Measurements from ENCODE around the gene CTAGE6. TPM values are rescaled to one million over a fixed set of nuclear protein-coding genes. Genes with fewer than 3 reads are reported as not detected.
"Not testable (repeated sequence)": the region's sequence is repeated elsewhere in the genome, so short reads cannot be mapped to it uniquely, and the experiment has no call there.

Gene CTAGE6
- total and polyA plus RNA-seq, 9 of the 15 experiments (the other 6 are each of a cell fraction or from before 2014, with no cell fraction given) = 0.04 to 0.21 (median 0.11) TPM; not detected in 5

GRCh38 chr7:143709895-143710294 is 47.6 kb downstream of the CTAGE6 start:
- H2AFZ ChIP-seq (ENCODE audit: low read depth, low read length); POLR2A ChIA-PET; H3K4me3 ChIP-seq; H3K9me3 ChIP-seq (replicated peaks; ENCODE audit: control insufficient read depth, insufficient read depth, low read depth, low read length); DNase-seq (ENCODE audit: extremely low read depth in 1 of 4, low spot score in 3 of 4); H3K27ac ChIP-seq (ENCODE audit: extremely low read depth, low read depth, low read length); H4K20me1 ChIP-seq (replicated peaks; ENCODE audit: control insufficient read depth, insufficient read depth, low read length); H3K4me2 ChIP-seq (ENCODE audit: insufficient read depth, low read length); FAIRE-seq; in situ Hi-C loops (cut with MboI); CTCF ChIA-PET (ENCODE audit: low intra/inter-chr PET ratio); H3K9me1 ChIP-seq (ENCODE audit: control insufficient read depth, insufficient read depth, low read length); H3K27me3 ChIP-seq (ENCODE audit: control insufficient read depth in 2 of 2, insufficient read depth in 2 of 2, low read length in 2 of 2); H3K36me3 ChIP-seq (ENCODE audit: control insufficient read depth, insufficient read depth, low read length); H3K9ac ChIP-seq (ENCODE audit: insufficient read depth in 1 of 2, low read depth in 2 of 2, low read length in 2 of 2); BruUV-seq (replicated peaks); intact Hi-C loops (cut with micrococcal nuclease); H3K4me1 ChIP-seq (replicated peaks in 1 of 2; ENCODE audit: control insufficient read depth in 2 of 2, insufficient read depth in 2 of 2, low read length in 2 of 2); H3K79me2 ChIP-seq (ENCODE audit: control insufficient read depth, insufficient read depth, low read length): not testable (repeated sequence)
- ATAC-seq = peak; percentile 20; the same call in 2 of the 3 replicates
- 38% methylated on average over 2 of the region's 5 CpGs for WGBS (ENCODE audit: insufficient coverage, low coverage, missing lambda C conversion rate)

Small RNA genes within 50 kb of the gene (small RNA-seq; reads per million reads assigned to genes)
- gene RNU6-267P = not detected

Other genes starting within 250 kb of the CTAGE6 start
- gene CTAGE15, start 185.9 kb downstream of the CTAGE6 start, total RNA-seq (2014; rRNA removed) = 0.09 TPM in 1 of 2 replicates, not detected in the other
- 0.22 TPM in 1 of 2 replicates, not detected in the other for gene CTAGE15, start 185.9 kb downstream of the CTAGE6 start, total RNA-seq (2014; rRNA removed; fragmentation: Illumina TruSeq; extraction: Trizol)
- 0.04 and 0.23 TPM in 2 replicates for gene CTAGE15, start 185.9 kb downstream of the CTAGE6 start, total RNA-seq (2015; rRNA removed; fragmentation: Illumina TruSeq; extraction: Trizol)
- not detected in 2 replicates for gene CTAGE15, start 185.9 kb downstream of the CTAGE6 start, total RNA-seq (2021)
- gene CTAGE15, start 185.9 kb downstream of the CTAGE6 start, polyA plus RNA-seq (2011; rRNA removed) = 0.16 and 0.56 TPM in 2 replicates
- gene CTAGE15, start 185.9 kb downstream of the CTAGE6 start, polyA plus RNA-seq (2014; fragmentation: Illumina TruSeq; extraction: Trizol) = 0.15 and 0.18 TPM in 2 replicates
- under 1 TPM in 1 of 2 experiments, not detected in 1; 0.01 TPM for gene CTAGE15, start 185.9 kb downstream of the CTAGE6 start, polyA plus RNA-seq (2014; fragmentation: Nextera tagmentation; extraction: Ambion mirVana)
- 0.22 TPM in 1 of 2 replicates, not detected in the other for gene CTAGE15, start 185.9 kb downstream of the CTAGE6 start, polyA plus RNA-seq (2014; rRNA removed)
- gene TCAF2, start 136.7 kb downstream of the CTAGE6 start, total RNA-seq (2014; rRNA removed) = 2.9 and 3.1 TPM in 2 replicates
- 2.6 and 3.0 TPM in 2 replicates for gene TCAF2, start 136.7 kb downstream of the CTAGE6 start, total RNA-seq (2014; rRNA removed; fragmentation: Illumina TruSeq; extraction: Trizol)
- gene TCAF2, start 136.7 kb downstream of the CTAGE6 start, total RNA-seq (2015; rRNA removed; fragmentation: Illumina TruSeq; extraction: Trizol) = 3.0 and 3.2 TPM in 2 replicates
- gene TCAF2, start 136.7 kb downstream of the CTAGE6 start, total RNA-seq (2021) = 4.1 and 4.9 TPM in 2 replicates
- gene TCAF2, start 136.7 kb downstream of the CTAGE6 start, polyA plus RNA-seq (2011; rRNA removed) = 7.8 and 10.6 TPM in 2 replicates
- 3.7 and 4.5 TPM in 2 replicates for gene TCAF2, start 136.7 kb downstream of the CTAGE6 start, polyA plus RNA-seq (2014; fragmentation: Illumina TruSeq; extraction: Trizol)
- 1 to 10 TPM in 1 of 2 experiments, under 1 TPM in 1; 0.79 to 1.0 TPM for gene TCAF2, start 136.7 kb downstream of the CTAGE6 start, polyA plus RNA-seq (2014; fragmentation: Nextera tagmentation; extraction: Ambion mirVana)
- gene TCAF2, start 136.7 kb downstream of the CTAGE6 start, polyA plus RNA-seq (2014; rRNA removed) = 2.4 and 2.9 TPM in 2 replicates
- 23.4 and 25.0 TPM in 2 replicates for gene TCAF1, start 144.5 kb upstream of the CTAGE6 start, total RNA-seq (2014; rRNA removed)
- 30.1 and 34.2 TPM in 2 replicates for gene TCAF1, start 144.5 kb upstream of the CTAGE6 start, total RNA-seq (2014; rRNA removed; fragmentation: Illumina TruSeq; extraction: Trizol)
- 30.5 and 32.0 TPM in 2 replicates for gene TCAF1, start 144.5 kb upstream of the CTAGE6 start, total RNA-seq (2015; rRNA removed; fragmentation: Illumina TruSeq; extraction: Trizol)
- gene TCAF1, start 144.5 kb upstream of the CTAGE6 start, total RNA-seq (2021) = 51.3 and 52.2 TPM in 2 replicates
- gene TCAF1, start 144.5 kb upstream of the CTAGE6 start, polyA plus RNA-seq (2011; rRNA removed) = 24.4 and 38.6 TPM in 2 replicates
- gene TCAF1, start 144.5 kb upstream of the CTAGE6 start, polyA plus RNA-seq (2014; fragmentation: Illumina TruSeq; extraction: Trizol) = 39.2 and 45.9 TPM in 2 replicates
- gene TCAF1, start 144.5 kb upstream of the CTAGE6 start, polyA plus RNA-seq (2014; fragmentation: Nextera tagmentation; extraction: Ambion mirVana) = 1 to 10 TPM; 6.2 to 9.6 TPM
- gene TCAF1, start 144.5 kb upstream of the CTAGE6 start, polyA plus RNA-seq (2014; rRNA removed) = 22.1 and 24.2 TPM in 2 replicates
- not detected in 2 replicates for gene OR2F2, start 177.5 kb upstream of the CTAGE6 start, total RNA-seq (2014; rRNA removed)
- gene OR2F2, start 177.5 kb upstream of the CTAGE6 start, total RNA-seq (2014; rRNA removed; fragmentation: Illumina TruSeq; extraction: Trizol) = not detected in 2 replicates
- gene OR2F2, start 177.5 kb upstream of the CTAGE6 start, total RNA-seq (2015; rRNA removed; fragmentation: Illumina TruSeq; extraction: Trizol) = not detected in 2 replicates
- gene OR2F2, start 177.5 kb upstream of the CTAGE6 start, total RNA-seq (2021) = not detected in 2 replicates
- not detected in 2 replicates for gene OR2F2, start 177.5 kb upstream of the CTAGE6 start, polyA plus RNA-seq (2011; rRNA removed)
- gene OR2F2, start 177.5 kb upstream of the CTAGE6 start, polyA plus RNA-seq (2014; fragmentation: Illumina TruSeq; extraction: Trizol) = not detected in 2 replicates
- not detected for gene OR2F2, start 177.5 kb upstream of the CTAGE6 start, polyA plus RNA-seq (2014; fragmentation: Nextera tagmentation; extraction: Ambion mirVana)
- gene OR2F2, start 177.5 kb upstream of the CTAGE6 start, polyA plus RNA-seq (2014; rRNA removed) = not detected in 2 replicates
- gene OR2F1, start 197.1 kb upstream of the CTAGE6 start, total RNA-seq (2014; rRNA removed) = not detected in 2 replicates
- gene OR2F1, start 197.1 kb upstream of the CTAGE6 start, total RNA-seq (2014; rRNA removed; fragmentation: Illumina TruSeq; extraction: Trizol) = not detected in 2 replicates
- gene OR2F1, start 197.1 kb upstream of the CTAGE6 start, total RNA-seq (2015; rRNA removed; fragmentation: Illumina TruSeq; extraction: Trizol) = not detected in 2 replicates
- not detected in 2 replicates for gene OR2F1, start 197.1 kb upstream of the CTAGE6 start, total RNA-seq (2021)
- not detected in 2 replicates for gene OR2F1, start 197.1 kb upstream of the CTAGE6 start, polyA plus RNA-seq (2011; rRNA removed)
- not detected in 2 replicates for gene OR2F1, start 197.1 kb upstream of the CTAGE6 start, polyA plus RNA-seq (2014; fragmentation: Illumina TruSeq; extraction: Trizol)
- gene OR2F1, start 197.1 kb upstream of the CTAGE6 start, polyA plus RNA-seq (2014; fragmentation: Nextera tagmentation; extraction: Ambion mirVana) = not detected
- not detected in 2 replicates for gene OR2F1, start 197.1 kb upstream of the CTAGE6 start, polyA plus RNA-seq (2014; rRNA removed)
- not detected in 2 replicates for gene OR6B1, start 242.6 kb upstream of the CTAGE6 start, total RNA-seq (2014; rRNA removed)
- not detected in 2 replicates for gene OR6B1, start 242.6 kb upstream of the CTAGE6 start, total RNA-seq (2014; rRNA removed; fragmentation: Illumina TruSeq; extraction: Trizol)
- not detected in 2 replicates for gene OR6B1, start 242.6 kb upstream of the CTAGE6 start, total RNA-seq (2015; rRNA removed; fragmentation: Illumina TruSeq; extraction: Trizol)
- gene OR6B1, start 242.6 kb upstream of the CTAGE6 start, total RNA-seq (2021) = not detected in 2 replicates
- gene OR6B1, start 242.6 kb upstream of the CTAGE6 start, polyA plus RNA-seq (2011; rRNA removed) = not detected in 2 replicates
- gene OR6B1, start 242.6 kb upstream of the CTAGE6 start, polyA plus RNA-seq (2014; fragmentation: Illumina TruSeq; extraction: Trizol) = not detected in 2 replicates
- not detected for gene OR6B1, start 242.6 kb upstream of the CTAGE6 start, polyA plus RNA-seq (2014; fragmentation: Nextera tagmentation; extraction: Ambion mirVana)
- gene OR6B1, start 242.6 kb upstream of the CTAGE6 start, polyA plus RNA-seq (2014; rRNA removed) = not detected in 2 replicates

Data from K562 (cell line).